Glomerular visceral epithelial cell (primary cell): ENCODE measurements around the gene DKK3.
A peak's percentile ranks its signal among the peaks of the same experiment; 100 is the strongest.

Experiments used
- DNase-seq: peaks from one replicate; pipeline ENCODE4 v3.0.0-alpha.2; 2016; ENCODE audit errors: extremely low spot score

DKK3 gene

GRCh38 chr11:11967669-11968510, 40.5 kb downstream of the DKK3 start:
- DNase-seq = no peak

- DNase-seq = peak; percentile 52
Measured at GRCh38 chr11:11966826-11967668, 41.4 kb downstream of the DKK3 start.

- no peak for DNase-seq
Measured at GRCh38 chr11:11966354-11966741, 42.1 kb downstream of the DKK3 start.

GRCh38 chr11:11965656-11966353, 42.6 kb downstream of the DKK3 start:
- DNase-seq = no peak

GRCh38 chr11:11965192-11965591, 43.2 kb downstream of the DKK3 start:
- no peak for DNase-seq

GRCh38 chr11:11964774-11965150, 43.7 kb downstream of the DKK3 start:
- no peak for DNase-seq

GRCh38 chr11:11963842-11964773, 44.3 kb downstream of the DKK3 start:
- DNase-seq = no peak

GRCh38 chr11:11963067-11963466, 45.4 kb downstream of the DKK3 start:
- no peak for DNase-seq

GRCh38 chr11:11961399-11962028, 46.9 kb downstream of the DKK3 start:
- DNase-seq = no peak

GRCh38 chr11:11960687-11961086, 47.7 kb downstream of the DKK3 start:
- no peak for DNase-seq

- DNase-seq = no peak
Measured at GRCh38 chr11:11959601-11960000, 48.8 kb downstream of the DKK3 start.

- no peak for DNase-seq
Measured at GRCh38 chr11:11958403-11959231, 49.8 kb downstream of the DKK3 start.

GRCh38 chr11:11956006-11956405, 52.4 kb downstream of the DKK3 start:
- DNase-seq = no peak

GRCh38 chr11:11952036-11952435, 56.4 kb downstream of the DKK3 start:
- DNase-seq = no peak

GRCh38 chr11:11949482-11949881, 58.9 kb downstream of the DKK3 start:
- no peak for DNase-seq

GRCh38 chr11:11948242-11948947, 60.0 kb downstream of the DKK3 start:
- DNase-seq = no peak

- no peak for DNase-seq
Measured at GRCh38 chr11:11947825-11948224, 60.6 kb downstream of the DKK3 start.

- DNase-seq = no peak
Measured at GRCh38 chr11:11946878-11947277, 61.5 kb downstream of the DKK3 start.

GRCh38 chr11:11946180-11946579, 62.2 kb downstream of the DKK3 start:
- peak; percentile 17 for DNase-seq
